Natural killer cell (primary cell): ENCODE results near the gene ENO1. TPM values are rescaled to one million over a fixed set of nuclear protein-coding genes. Genes with fewer than 3 reads are reported as not detected.
"Not testable (repeated sequence)": the region's sequence is repeated elsewhere in the genome, so short reads cannot be mapped to it uniquely, and the experiment has no call there.

Source experiments
- ATAC-seq, 3 donors: fragments of 150-1000 bp in 2 of 3; fragments of 200-7000 bp in 1 of 3; cut with Tn5 transposase; 1 replicate in 1 of 3; 2 replicates in 2 of 3; pipeline ENCODE4 v1.10.0; 2021; ENCODE audit warnings: mild to moderate bottlenecking in 2 of 3, moderate library complexity in 2 of 3
- DNase-seq, 2 donors: peaks; one replicate each; pipeline versions ENCODE4 v3.0.0 to v3.0.0-alpha.2; 2013 to 2021; ENCODE audit warnings: mixed read lengths in 1 of 2
- H3K27ac ChIP-seq: one replicate; pipeline ENCODE4 v1.5.1; 2013; ENCODE audit warnings: mild to moderate bottlenecking, low read length
- H3K27me3 ChIP-seq: one replicate; pipeline ENCODE4 v1.6.1; 2013; ENCODE audit warnings: low read length; ENCODE audit not compliant: control insufficient read depth, insufficient read depth
- H3K36me3 ChIP-seq: one replicate; pipeline ENCODE4 v1.6.1; 2013; ENCODE audit warnings: low read length; ENCODE audit not compliant: control insufficient read depth, insufficient read depth
- H3K4me1 ChIP-seq: one replicate; pipeline ENCODE4 v1.6.1; 2013; ENCODE audit warnings: low read length; ENCODE audit not compliant: control insufficient read depth, insufficient read depth
- H3K4me3 ChIP-seq: one replicate; pipeline ENCODE4 v1.5.1; 2013; ENCODE audit warnings: low read length
- H3K9me3 ChIP-seq: one replicate; pipeline ENCODE4 v1.6.1; 2013; ENCODE audit warnings: low read length; ENCODE audit not compliant: control insufficient read depth, insufficient read depth
- H3K27ac Mint-ChIP-seq, 2 donors: one replicate each; pipeline ENCODE4 v1.8.0; 2022; ENCODE audit warnings: mild to moderate bottlenecking in 2 of 2, mixed read lengths in 2 of 2, moderate library complexity in 1 of 2
- H3K27me3 Mint-ChIP-seq, 2 donors: one replicate each; pipeline ENCODE4 v1.8.0; 2022; ENCODE audit warnings: low read depth in 2 of 2, mixed read lengths in 2 of 2
- H3K36me3 Mint-ChIP-seq: one replicate; pipeline ENCODE4 v1.8.0; 2022; ENCODE audit warnings: mixed read lengths
- H3K4me1 Mint-ChIP-seq, 2 donors: one replicate each; pipeline ENCODE4 v1.8.0; 2022; ENCODE audit warnings: mixed read lengths in 2 of 2
- H3K4me3 Mint-ChIP-seq: one replicate; pipeline ENCODE4 v1.8.0; 2022; ENCODE audit warnings: mild to moderate bottlenecking, moderate library complexity, mixed read lengths
- H3K9me3 Mint-ChIP-seq, 2 donors: one replicate each; pipeline ENCODE4 v1.8.0; 2022; ENCODE audit warnings: mixed read lengths in 2 of 2
- CTCF ChIP-seq: fragments of 200-600 bp; IDR thresholded peaks from one replicate; pipeline ENCODE4 v1.8.0; 2022; ENCODE audit warnings: antibody characterized with exemption
- WGBS: methylation state at CpG from one replicate; pipeline ENCODE4 v1.1.7; 2013; ENCODE audit warnings: missing lambda C conversion rate; ENCODE audit not compliant: insufficient coverage; 5-methylcytosine and 5-hydroxymethylcytosine counted together
- intact Hi-C: fragments of 100-400 bp; cut with micrococcal nuclease; formaldehyde crosslinking; loops from one replicate; pipeline ENCODE4 v1.14.2; 2022
- total RNA-seq, 4 donors: library from RNA; stranded (reverse); fragments of 120-200 nt in 1 of 4; gene quantifications; one replicate each; pipeline versions ENCODE4 v1.2.3 to v1.2.4, GENCODE V29; 2013 to 2022

Gene ENO1
- total RNA-seq, 3 donors from 2014 or later (not counting 1 experiment from before 2014, with no cell fraction given): 254 to 299 (median 266) TPM

GRCh38 chr1:8886589-8886988, 8.1 kb upstream of the ENO1 start:
- Histone ChIP-seq H3K4me3 (no peak overlapping the region), H3K27ac (no peak overlapping the region)
- H3K36me3 Mint-ChIP-seq: no peaks in the 10 kb centered on the region

GRCh38 chr1:8886031-8886524, 7.6 kb upstream of the ENO1 start:
- H3K27me3 ChIP-seq, H3K27ac Mint-ChIP-seq, H3K4me3 ChIP-seq, H3K4me3 Mint-ChIP-seq, H3K4me1 Mint-ChIP-seq, H3K27me3 Mint-ChIP-seq, H3K4me1 ChIP-seq, H3K9me3 Mint-ChIP-seq, ATAC-seq, H3K36me3 Mint-ChIP-seq, intact Hi-C loops, H3K36me3 ChIP-seq, H3K27ac ChIP-seq, H3K9me3 ChIP-seq, DNase-seq: not testable (repeated sequence)
- WGBS: 95% methylated on average over 9 of the region's 9 CpGs

More at GRCh38 chr1:8886589-8886988, 8.1 kb upstream of the ENO1 start:
- intact Hi-C loops: no loop called here
- Mint-ChIP-seq H3K9me3 (no peaks in the 10 kb centered on the region), H3K27ac (no peak overlapping the region), H3K4me3 (no peak overlapping the region), H3K27me3 (no peaks in the 10 kb centered on the region), H3K4me1 (no peaks in the 10 kb centered on the region)
- H3K36me3 ChIP-seq: no peaks in the 10 kb centered on the region
- TF ChIP-seq CTCF: no peak
- H3K4me1 ChIP-seq: no peaks in the 10 kb centered on the region
- H3K9me3 ChIP-seq: no peaks in the 10 kb centered on the region
- DNase-seq (no peak), ATAC-seq (no peak)
- WGBS: 94% methylated on average over 2 of the region's 2 CpGs
- peaks cover 2% of the 10 kb centered on the region for H3K27me3 ChIP-seq

DNA sequence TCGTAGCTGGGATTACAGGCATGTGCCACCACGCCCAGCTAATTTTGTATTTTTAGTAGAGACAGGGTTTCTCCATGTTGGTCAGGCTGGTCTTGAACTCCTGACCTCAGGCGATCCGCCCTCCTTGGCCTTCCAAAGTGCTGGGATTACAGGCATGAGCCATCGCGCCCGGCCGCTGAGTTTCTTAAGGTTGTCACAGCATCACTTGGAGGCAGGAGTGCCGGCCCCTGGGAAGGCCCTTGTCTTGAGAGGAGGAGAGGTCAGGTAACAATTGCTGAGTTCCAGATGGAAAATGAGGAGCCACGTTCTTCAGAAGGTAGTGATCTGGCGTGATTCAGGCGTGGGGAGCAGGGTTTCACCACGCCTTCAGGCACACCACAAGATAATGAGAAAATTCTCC, 5.6 kb upstream of the ENO1 start:
- ATAC-seq, DNase-seq, H3K27me3 Mint-ChIP-seq, H3K9me3 ChIP-seq, H3K27ac ChIP-seq, H3K4me3 ChIP-seq, H3K36me3 Mint-ChIP-seq, H3K27ac Mint-ChIP-seq, H3K36me3 ChIP-seq, H3K4me1 ChIP-seq, intact Hi-C loops, H3K4me3 Mint-ChIP-seq, H3K9me3 Mint-ChIP-seq, H3K27me3 ChIP-seq: not testable (repeated sequence)
- H3K4me1 Mint-ChIP-seq: peaks cover 10 to 12% of the 10 kb centered on the region in 2 donors
- 92% methylated on average over 11 of the region's 13 CpGs for WGBS

DNA sequence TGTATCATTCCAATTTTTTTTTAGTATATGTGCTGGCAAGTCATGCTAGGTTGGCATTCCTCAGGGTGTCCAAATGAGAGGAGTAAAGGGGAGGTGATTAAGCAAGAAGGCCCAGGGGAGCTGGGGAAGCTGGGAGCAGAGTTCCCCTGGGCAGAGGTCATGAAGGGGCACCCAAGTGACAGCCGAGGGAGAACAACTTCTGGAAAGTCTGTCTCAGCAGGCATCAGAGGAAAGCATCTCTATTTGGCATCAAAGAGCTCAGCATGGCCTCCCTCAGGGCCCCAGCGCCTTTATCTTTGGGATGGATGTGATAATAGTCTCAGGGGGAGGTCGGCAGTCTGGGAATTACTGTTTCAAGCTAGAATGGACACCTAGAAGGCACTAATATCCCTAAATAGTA, 5.0 kb upstream of the ENO1 start:
- H3K4me3 ChIP-seq: no peak overlapping the region
- no peak overlapping the region for H3K27ac ChIP-seq
- H3K27me3 ChIP-seq: no peaks in the 10 kb centered on the region
- intact Hi-C loops: no loop called here
- no peaks in the 10 kb centered on the region for H3K36me3 ChIP-seq
- no peaks in the 10 kb centered on the region for H3K9me3 Mint-ChIP-seq
- H3K4me1 ChIP-seq: peaks cover 8% of the 10 kb centered on the region
- H3K9me3 ChIP-seq: no peaks in the 10 kb centered on the region
- no peaks in the 10 kb centered on the region for H3K27me3 Mint-ChIP-seq
- TF ChIP-seq CTCF: no peak
- no peaks in the 10 kb centered on the region for H3K36me3 Mint-ChIP-seq
- DNase-seq (no peak), ATAC-seq (no peak)
- peaks cover 12 to 14% of the 10 kb centered on the region in 2 donors for H3K4me1 Mint-ChIP-seq
- WGBS: 64% methylated on average over 2 of the region's 3 CpGs
- H3K27ac Mint-ChIP-seq: no peak overlapping the region
- H3K4me3 Mint-ChIP-seq: no peak overlapping the region
